Measurements from ENCODE around the gene DISP3.

DISP3 gene, protein sequence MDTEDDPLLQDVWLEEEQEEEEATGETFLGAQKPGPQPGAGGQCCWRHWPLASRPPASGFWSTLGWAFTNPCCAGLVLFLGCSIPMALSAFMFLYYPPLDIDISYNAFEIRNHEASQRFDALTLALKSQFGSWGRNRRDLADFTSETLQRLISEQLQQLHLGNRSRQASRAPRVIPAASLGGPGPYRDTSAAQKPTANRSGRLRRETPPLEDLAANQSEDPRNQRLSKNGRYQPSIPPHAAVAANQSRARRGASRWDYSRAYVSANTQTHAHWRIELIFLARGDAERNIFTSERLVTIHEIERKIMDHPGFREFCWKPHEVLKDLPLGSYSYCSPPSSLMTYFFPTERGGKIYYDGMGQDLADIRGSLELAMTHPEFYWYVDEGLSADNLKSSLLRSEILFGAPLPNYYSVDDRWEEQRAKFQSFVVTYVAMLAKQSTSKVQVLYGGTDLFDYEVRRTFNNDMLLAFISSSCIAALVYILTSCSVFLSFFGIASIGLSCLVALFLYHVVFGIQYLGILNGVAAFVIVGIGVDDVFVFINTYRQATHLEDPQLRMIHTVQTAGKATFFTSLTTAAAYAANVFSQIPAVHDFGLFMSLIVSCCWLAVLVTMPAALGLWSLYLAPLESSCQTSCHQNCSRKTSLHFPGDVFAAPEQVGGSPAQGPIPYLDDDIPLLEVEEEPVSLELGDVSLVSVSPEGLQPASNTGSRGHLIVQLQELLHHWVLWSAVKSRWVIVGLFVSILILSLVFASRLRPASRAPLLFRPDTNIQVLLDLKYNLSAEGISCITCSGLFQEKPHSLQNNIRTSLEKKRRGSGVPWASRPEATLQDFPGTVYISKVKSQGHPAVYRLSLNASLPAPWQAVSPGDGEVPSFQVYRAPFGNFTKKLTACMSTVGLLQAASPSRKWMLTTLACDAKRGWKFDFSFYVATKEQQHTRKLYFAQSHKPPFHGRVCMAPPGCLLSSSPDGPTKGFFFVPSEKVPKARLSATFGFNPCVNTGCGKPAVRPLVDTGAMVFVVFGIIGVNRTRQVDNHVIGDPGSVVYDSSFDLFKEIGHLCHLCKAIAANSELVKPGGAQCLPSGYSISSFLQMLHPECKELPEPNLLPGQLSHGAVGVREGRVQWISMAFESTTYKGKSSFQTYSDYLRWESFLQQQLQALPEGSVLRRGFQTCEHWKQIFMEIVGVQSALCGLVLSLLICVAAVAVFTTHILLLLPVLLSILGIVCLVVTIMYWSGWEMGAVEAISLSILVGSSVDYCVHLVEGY (N-terminal part only)

GRCh38 chr1:11478571-11479374 is at the start of gene DISP3:
Gene DISP3 (plus strand): TSS chr1:11479155. CDS start chr1:11500993, 21,838 bp downstream.
- H3K27ac ChIP-seq = peak within 1 kb of the TSS; percentile 62
- no peak for TF ChIP-seq ZFX (IDR thresholded peaks at IDR 0.05; ENCODE audit: borderline replicate concordance)
- TF ChIP-seq, protein P1, sequence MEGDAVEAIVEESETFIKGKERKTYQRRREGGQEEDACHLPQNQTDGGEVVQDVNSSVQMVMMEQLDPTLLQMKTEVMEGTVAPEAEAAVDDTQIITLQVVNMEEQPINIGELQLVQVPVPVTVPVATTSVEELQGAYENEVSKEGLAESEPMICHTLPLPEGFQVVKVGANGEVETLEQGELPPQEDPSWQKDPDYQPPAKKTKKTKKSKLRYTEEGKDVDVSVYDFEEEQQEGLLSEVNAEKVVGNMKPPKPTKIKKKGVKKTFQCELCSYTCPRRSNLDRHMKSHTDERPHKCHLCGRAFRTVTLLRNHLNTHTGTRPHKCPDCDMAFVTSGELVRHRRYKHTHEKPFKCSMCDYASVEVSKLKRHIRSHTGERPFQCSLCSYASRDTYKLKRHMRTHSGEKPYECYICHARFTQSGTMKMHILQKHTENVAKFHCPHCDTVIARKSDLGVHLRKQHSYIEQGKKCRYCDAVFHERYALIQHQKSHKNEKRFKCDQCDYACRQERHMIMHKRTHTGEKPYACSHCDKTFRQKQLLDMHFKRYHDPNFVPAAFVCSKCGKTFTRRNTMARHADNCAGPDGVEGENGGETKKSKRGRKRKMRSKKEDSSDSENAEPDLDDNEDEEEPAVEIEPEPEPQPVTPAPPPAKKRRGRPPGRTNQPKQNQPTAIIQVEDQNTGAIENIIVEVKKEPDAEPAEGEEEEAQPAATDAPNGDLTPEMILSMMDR (IDR thresholded peaks at IDR 0.05) = peak; percentile 94

- H3K27ac ChIP-seq = no peak overlapping the region
- TF ChIP-seq, protein P1 (IDR thresholded peaks at IDR 0.05) = no peak
- TF ChIP-seq ZFX (IDR thresholded peaks at IDR 0.05; ENCODE audit: borderline replicate concordance) = no peak
Observed at GRCh38 chr1:11429226-11429625, 49.7 kb upstream of the DISP3 start.

DNA sequence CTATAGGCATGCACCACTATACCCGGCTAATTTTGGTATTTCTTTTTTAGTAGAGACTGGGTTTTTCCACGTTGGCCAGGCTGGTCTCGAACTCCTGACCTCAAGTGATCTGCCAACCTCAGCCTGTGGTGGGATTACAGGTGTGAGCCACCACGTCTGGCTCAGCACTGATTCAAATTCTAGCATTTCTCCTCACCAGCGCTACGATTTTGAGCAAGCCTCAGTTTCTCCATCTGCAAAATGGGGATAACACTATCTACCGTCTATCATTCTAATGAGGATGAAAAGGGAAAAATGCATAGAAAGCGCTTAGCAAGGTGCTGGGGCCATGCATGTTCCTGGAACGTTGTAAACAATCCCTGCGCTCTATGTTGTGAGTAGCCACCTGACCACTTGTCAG is 49.0 kb upstream of the DISP3 start:
- TF ChIP-seq, protein P1 (IDR thresholded peaks at IDR 0.05) = no peak
- no peak for TF ChIP-seq ZFX (IDR thresholded peaks at IDR 0.05; ENCODE audit: borderline replicate concordance)
- no peak overlapping the region for H3K27ac ChIP-seq

- TF ChIP-seq, protein P1 (IDR thresholded peaks at IDR 0.05) = no peak
- TF ChIP-seq ZFX (IDR thresholded peaks at IDR 0.05; ENCODE audit: borderline replicate concordance) = no peak
- H3K27ac ChIP-seq = no peak overlapping the region
Observed at GRCh38 chr1:11431941-11432507, 46.9 kb upstream of the DISP3 start.

GRCh38 chr1:11432526-11432925 is 46.4 kb upstream of the DISP3 start:
- TF ChIP-seq, protein P1 (IDR thresholded peaks at IDR 0.05) = no peak
- TF ChIP-seq ZFX (IDR thresholded peaks at IDR 0.05; ENCODE audit: borderline replicate concordance) = no peak
- no peak overlapping the region for H3K27ac ChIP-seq

DNA sequence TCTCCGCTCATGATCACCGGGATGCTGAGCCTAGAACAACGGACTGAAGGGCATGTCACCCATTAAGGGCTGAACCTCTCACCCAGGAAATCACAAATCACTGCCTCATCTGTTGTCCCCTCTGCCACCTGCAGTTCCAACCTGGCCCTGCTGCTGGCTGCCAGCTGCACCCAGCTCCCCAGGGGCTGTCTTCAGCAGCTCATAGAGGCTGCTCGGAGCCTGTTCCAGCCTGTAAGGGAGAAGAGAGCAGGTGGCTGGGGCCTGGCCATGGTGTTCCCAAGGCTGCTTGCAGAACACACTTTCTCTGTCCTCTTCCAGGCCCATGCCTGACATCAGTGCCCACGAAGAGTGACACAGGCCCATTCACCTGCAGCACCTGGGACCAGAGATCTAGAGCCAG is 44.5 kb upstream of the DISP3 start:
- no peak overlapping the region for H3K27ac ChIP-seq
- TF ChIP-seq, protein P1 (IDR thresholded peaks at IDR 0.05) = no peak
- TF ChIP-seq ZFX (IDR thresholded peaks at IDR 0.05; ENCODE audit: borderline replicate concordance) = no peak

Measured in 22Rv1 (cell line).